ENCODE results near the gene GRIP1. TPM values are rescaled to one million over a fixed set of nuclear protein-coding genes. Genes with fewer than 3 reads are reported as not detected.
"Not testable (repeated sequence)": the region's sequence is repeated elsewhere in the genome, so short reads cannot be mapped to it uniquely, and the experiment has no call there.

Gene GRIP1
- total RNA-seq, 1 experiment from 2014 or later = 1.5 TPM

DNA sequence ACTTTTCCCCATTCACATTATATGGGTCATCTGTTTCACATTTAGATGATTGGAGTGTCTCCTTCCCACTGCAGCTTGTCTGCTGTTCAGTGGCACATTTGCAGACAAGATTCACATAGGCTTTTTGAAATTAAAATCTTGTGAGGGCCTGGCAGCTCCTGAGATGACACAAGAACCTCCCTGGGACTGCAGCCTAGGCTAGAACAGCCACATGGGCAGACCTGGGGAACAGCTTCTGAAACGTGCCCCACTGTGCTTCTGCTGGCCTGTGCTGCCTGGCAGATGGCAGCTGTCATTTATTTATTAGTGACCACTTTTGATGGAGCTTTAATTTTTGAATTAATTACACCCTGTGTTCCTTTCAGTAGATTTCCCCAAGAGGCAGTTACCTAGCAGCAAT lies 137.4 kb downstream of the GRIP1 start:
- no peak for DNase-seq (ENCODE audit: low read depth)

DNA sequence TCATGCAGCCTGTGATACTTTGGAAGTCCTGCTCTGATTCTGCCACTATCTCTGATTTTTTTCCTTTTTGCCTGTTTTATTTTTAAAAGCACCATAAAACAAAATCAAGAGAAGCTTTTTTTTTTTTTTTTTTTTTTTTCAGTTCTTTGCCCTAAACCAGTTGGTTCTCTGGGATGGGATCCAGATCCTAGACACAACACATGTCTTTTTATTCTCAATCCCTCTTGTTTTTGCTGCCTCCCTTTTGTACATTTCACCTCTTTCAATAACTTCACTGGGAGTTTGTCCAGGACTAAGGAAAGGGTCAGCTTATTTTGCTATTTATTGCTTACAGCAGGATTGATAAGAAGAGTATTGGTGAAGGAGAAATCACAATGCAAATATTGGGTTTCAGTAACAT lies 139.4 kb downstream of the GRIP1 start:
- no peak for DNase-seq (ENCODE audit: low read depth)

DNA sequence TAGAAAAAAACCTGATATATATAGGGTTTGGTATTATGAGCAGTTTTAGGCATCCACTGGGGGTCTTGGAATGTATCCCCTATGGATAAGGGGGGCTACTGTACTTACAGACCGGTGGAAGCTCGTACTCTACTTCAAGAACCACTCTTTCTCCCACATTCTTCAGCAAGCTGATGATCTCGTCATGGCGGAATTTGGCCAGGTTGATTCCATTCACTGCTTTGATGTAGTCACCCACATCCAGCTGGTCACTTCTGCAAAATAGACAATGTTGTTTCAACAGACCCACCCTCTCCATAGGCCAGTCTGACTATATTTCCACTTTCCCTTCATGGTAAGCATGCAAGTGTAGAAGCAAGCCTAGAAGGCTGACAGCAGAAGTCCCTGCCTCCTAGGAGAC lies 139.9 kb downstream of the GRIP1 start:
- peak; percentile 72 for DNase-seq (ENCODE audit: low read depth)

DNA sequence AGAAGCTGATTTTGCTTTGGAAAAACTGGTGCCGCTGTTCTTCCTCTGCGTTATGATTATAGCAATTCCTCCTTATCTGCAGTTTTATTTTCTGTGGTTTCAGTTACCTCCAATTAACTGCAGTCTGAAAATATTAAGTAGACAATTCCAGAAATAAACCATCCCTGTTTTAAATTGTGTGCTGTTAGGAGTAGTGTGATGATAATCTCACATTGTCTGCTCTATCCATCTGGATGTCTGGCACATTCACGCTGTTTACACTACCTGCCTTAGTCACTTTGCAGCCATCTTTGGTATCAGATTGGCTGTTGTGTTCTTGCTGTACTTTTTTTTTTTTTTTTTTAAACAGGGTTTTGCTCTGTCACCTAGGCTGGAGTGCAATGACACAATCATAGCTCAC lies 141.0 kb downstream of the GRIP1 start:
- DNase-seq (ENCODE audit: low read depth) = no peak

DNA sequence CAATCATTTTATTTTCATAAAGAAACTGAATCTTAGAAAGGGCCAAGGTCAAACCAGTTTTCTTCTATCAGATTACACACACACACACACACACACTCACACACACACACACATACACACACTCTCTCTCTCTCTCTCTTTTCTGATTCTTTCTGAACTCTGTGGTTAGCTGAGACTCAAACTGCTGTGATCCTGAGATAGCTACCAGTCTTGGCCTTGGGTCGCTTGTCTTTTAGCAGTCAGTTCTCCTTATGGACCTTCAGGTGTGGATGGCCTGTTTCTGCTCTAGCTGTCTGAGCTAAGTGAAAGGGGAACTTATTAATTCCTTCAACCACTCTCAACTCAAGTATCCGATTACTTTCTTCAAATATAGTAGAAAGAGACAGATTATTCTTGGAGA lies 145.1 kb downstream of the GRIP1 start:
- no peak for DNase-seq (ENCODE audit: low read depth)

DNA sequence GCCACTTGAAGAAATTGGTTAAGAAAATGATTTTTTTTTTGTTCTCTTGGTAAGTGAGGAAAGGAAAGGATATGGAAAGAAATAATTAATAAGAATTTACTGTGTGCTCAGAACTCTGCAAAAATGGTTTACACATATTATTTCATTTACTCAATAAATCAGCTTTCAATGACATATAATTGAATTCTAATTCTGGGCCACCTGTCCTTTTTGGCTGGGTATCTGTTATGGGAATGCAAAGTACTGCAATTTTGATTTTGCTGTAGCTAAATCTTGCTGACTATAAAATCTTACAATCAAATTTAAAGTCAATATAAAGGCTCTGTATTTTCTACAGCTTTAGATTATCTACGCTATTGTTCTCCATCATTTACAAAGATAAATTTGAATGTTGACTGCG lies 147.1 kb downstream of the GRIP1 start:
- DNase-seq (ENCODE audit: low read depth) = no peak

DNA sequence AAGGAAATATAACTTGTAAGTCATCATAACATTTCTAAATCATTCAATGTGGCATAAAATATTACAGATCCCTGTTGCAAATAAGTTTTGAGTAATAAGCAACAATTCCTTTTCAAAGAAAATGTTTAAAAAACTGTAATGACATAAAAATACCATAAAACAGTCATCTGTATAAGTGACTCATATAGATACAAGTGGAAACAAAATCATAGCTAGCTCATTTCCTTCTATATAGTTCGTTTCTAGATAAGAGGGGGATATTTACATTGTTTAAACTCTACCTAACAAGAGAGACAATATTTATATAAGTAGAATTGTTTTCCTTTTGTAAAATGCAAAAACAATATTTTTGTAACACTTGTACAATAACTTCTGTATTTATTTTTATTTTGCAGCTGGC lies 148.9 kb downstream of the GRIP1 start:
- no peak for DNase-seq (ENCODE audit: low read depth)

DNA sequence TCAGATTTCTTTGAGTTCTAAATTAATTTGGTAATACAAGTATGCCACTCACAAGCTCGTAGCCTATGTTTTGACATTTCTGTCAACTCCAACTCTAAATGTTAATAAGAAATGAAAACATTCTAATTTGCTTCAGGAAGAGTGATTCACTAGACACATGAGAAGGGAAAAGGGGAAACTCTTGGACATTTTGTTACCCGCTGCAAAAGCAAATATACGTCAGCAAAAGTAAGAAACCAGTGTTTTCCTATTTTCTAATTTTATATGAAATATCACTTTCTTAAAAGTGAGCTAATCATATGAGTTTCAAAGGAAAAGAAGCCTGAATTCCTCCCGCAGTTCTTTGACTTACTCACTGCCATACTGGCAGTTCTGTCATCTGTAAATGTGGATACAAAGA lies 162.3 kb downstream of the GRIP1 start:
- no peak for DNase-seq (ENCODE audit: low read depth)

DNA sequence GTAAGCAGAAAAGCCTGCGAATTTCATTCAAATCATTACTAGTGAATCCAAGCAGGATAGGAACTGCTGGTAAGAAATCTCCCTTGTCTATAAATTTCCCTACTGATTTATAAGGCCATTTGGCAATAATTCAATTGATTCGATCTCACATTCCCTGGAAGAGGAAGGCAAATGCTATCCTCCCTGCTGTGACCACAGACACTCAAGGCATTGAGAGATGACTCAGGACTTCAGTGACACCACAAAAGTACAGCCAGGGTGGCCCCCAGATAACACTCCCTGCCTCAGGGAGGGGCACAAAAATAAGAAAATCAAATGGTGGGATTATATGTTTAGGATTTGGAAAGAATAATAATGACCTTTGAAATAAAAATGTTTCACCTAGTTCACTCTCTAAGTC lies 162.7 kb downstream of the GRIP1 start:
- peak; percentile 32 for DNase-seq (ENCODE audit: low read depth)

DNA sequence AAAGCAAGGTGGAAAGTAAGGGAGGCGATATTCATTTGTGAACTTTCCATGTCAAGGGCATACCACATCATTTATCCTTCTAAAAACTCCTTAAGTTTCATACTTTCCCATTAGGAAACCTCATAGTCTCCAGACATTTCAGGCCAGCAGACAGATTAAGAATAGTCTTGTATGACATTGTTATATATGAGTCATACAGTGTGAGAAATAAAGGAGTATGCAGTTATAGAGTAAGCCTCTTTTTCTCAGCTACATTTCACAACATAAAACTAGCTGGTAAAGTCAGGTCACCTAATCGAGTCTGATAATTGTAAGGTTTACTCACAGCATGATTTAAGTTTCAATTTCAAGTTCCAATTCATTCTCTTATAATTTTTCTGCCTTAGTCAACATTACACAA lies 164.3 kb downstream of the GRIP1 start:
- DNase-seq (ENCODE audit: low read depth) = peak; percentile 72

DNA sequence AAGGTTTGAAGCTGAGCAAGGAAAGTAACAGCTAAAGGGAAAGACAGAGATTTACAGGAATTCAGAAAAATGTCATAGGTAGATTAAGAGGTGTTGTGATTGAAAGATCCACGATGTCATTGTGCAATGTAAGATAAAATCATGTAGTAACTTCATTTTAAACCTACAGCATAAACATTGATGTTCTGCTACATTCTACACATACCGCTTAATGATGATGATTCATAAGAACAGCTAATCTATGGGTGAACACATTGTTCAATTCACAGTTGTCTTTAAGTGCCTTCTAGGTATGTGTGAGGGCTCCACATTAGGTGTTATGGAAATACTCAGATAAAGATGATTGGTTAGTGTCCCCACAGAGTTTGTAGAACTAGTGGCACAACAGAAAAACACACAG lies 170.9 kb downstream of the GRIP1 start:
- no peak for DNase-seq (ENCODE audit: low read depth)

DNA sequence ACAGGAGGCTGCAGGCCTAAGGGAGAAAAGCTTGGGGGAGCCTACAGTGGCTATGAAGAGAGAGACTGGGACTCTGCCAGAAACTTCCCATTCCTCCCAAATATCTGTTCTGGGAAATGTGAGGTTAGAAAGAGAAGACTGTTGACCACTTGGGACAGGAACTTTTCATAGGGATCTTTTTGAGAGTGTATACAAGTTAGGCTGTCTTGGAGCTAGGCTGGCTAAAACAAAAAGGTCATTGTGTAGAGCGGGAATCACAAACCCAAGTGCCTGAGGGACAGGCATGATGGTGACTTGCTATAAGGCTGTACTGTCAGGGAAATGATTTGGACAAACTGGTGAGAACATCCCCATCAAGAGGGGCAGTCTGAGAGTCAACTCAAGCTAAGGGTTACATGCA lies 175.1 kb downstream of the GRIP1 start:
- no peak for DNase-seq (ENCODE audit: low read depth)

DNA sequence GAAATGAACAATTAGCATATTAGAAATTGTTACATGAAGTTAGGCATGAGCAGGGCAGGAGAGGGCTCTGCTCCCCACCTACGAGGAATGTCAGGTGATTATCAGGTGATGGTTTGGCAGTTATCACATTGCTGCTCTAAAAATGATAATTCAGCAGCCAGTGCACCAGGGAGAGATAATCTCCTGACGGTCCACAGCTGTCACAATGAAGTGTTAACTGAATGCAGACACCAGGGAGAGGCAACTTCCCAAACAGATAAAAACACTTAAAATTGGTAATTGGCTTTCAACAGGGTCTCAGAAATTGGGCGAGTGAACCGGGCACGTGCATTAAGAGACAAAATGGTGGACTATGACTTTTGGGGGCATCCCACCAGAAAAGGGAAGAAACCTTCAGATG lies 176.0 kb downstream of the GRIP1 start:
- DNase-seq (ENCODE audit: low read depth) = no peak

DNA sequence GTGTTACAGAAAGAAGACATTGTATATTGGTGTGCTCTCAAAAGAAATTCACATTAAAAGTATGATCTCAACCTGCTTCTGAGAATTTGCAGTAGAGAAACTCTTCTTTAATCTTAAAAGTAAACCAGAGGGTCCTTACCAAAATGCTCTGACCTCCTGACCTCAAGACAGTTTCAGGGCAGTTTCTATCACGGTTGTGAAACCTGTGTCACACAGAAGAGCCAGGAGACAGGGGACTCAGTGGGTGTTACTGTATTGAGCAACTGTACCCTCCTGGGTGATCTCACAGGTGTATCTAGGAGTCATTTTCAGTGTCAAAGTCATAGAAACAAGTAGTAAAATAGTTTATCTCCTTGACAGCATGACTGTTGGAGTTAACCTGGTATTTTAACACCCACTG lies 178.0 kb downstream of the GRIP1 start:
- DNase-seq (ENCODE audit: low read depth) = no peak

DNA sequence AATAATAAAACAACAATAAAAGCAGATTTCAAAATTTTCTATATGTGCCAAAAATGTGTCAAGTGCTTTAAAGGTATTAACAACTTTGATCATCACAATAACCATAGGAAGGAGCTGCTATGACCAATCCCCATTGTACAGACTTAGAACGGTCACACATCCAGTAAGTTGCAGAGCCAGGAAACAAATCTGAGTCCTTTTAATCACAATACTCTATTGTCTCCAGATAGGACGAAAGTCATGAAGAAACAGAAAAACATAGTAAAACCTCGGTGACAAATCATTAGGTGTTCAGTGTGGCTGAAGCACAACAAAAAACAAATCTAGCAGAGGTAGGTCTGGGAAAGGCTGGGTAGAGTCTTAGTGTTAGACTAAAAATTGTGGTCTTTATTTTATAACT lies 178.8 kb downstream of the GRIP1 start:
- peak; percentile 53 for DNase-seq (ENCODE audit: low read depth)

DNA sequence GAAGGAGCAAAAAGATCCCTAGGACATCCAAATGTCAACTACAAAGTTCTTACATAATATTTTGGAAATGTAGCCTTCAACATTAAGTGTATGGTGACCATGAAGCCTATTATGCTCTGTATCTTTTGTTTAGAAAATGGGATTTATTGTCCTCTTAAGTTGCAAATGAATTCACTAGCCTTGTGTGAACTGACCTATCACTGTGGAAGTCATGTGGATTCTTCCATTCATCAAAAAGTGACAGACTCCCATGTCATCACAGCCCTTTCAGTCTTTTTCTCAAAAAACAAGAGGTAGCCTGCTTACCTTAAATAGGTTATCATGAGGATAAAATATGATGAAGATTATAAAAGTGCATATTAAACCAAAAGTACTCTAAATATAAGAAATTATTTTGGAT lies 179.9 kb downstream of the GRIP1 start:
- no peak for DNase-seq (ENCODE audit: low read depth)

DNA sequence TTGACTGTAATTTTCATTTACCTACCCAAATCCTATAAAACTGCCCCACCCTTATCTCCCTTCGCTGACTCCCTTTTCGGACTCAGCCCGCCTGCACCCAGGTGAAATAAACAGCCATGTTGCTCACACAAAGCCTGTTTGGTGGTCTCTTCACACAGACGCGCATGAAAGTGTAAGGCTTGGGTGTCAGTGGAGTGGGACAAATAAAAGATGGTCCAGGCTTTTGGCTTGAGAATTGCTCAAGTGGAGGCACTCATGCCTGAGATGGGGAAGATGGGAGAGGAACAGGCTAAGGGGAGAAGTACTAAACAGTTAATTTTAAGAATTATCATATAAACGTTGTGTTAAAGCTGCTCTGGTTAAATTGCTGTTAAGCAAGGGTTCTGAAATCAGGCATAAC lies 180.8 kb downstream of the GRIP1 start:
- not testable (repeated sequence) for DNase-seq (ENCODE audit: low read depth)

DNA sequence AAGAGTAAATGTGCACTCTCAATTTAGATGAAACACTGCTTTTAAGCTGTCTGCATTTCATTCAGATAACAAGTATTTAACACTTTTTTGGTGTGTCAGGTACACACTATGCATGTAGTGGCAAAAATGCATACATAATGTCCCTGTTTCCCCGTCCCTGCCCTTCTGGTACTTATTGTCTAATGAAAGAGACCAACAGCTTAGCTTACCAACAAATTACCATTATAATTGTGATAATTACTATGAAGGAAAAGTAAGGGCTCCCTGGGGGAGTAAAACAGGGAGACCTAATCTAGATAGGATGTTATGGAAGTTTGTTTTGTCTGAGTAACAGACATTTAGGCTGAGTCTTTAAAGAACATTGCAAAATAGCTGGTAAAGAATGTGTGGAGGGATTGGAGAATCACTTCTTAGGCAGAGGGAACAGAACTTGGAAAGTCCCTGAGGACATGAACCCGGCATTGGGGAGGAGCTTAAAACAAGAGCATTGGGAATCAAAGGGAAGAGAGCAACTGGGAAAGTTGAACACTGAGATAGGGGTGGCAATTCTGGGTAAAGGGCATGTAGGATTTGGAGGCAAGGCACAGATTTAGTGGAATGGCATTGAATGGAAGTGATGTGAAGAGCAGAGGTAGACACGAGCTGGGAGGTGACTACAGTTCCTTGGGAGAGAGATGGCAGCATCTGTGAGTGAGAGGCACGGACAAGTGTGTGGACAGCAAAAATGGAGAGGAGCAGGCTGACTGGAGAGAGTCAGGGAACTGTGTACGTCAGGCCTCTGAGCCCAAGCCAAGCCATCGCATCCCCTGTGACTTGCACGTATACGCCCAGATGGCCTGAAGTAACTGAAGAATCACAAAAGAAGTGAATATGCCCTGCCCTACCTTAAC lies 181.6 kb downstream of the GRIP1 start:
- no peak for DNase-seq (ENCODE audit: low read depth)

DNA sequence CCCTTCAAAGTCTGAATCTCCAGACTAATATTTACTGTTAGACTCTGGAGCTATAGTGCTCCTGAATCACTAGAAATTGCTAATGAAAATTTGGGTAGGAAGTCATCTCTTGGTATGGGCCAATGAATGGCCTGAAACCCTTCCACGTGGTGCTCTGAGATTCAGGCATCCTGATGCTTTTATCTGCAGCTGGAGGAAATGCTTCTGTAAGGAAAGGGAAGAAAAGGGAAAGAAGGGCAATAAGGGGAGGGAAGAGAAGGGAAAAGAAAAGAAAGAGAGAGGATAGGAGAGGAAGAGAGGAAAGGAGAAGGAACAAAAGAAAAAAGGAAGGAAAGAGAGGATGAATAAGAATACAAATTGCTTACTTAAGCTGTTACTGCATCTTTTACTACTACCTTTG lies 182.3 kb downstream of the GRIP1 start:
- no peak for DNase-seq (ENCODE audit: low read depth)

DNA sequence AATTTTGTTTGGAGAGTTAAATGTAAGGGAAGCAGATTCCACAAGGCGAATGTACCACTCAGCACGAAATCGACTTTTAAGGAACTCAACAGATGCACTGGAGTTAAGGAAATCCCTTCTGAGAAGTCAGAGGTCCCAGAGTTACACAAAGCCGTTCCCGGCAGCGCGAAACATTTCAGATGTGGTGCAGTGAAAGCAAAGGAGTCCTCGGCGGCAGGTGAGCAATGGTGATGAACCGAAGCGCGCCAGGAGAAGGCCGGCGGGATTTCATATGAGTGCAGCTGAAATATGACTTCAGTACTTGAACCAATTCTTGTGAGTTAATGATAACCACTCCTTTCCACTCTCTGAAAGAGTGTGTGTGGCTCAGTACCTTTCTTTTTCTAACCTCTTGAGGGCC lies 183.2 kb downstream of the GRIP1 start:
- DNase-seq (ENCODE audit: low read depth) = no peak

DNA sequence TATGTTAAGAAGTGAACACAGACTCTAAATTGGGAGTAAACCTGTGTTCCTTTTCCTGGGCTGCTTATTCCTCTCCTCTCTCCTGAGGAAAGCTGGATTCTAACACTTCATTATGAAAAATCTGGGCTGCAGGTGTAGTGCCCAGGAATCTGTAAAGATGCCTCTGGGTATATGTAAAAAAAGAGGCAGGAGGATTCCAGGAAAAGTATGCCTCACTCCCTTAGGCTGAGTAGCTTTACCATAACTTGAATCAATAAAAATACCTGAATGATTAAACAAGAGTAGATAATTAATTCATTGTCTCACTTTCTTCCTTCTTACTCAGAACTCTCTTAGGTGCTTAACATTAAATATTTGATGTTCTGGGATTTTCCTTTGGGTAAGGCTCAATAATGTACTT lies 185.1 kb downstream of the GRIP1 start:
- no peak for DNase-seq (ENCODE audit: low read depth)

DNA sequence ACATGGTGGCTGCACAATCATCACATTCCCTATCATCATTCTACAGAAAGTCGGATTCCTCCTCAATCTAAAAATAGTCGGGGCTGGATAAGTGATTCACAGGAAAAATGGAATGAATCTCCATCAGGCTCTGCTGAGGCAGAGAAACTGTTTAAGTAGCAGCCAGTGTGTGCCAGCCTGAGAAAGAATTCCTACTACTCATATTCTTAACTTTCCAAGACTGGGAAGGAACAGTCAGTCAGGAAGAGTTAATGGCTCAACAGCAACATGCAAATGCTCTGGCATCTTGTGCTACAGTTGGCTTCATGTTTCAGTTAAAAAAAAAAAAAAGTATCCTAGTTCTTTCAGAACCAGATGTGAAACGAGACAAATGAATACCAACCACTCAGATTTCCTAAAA lies 187.0 kb downstream of the GRIP1 start:
- DNase-seq (ENCODE audit: low read depth) = peak; percentile 10

DNA sequence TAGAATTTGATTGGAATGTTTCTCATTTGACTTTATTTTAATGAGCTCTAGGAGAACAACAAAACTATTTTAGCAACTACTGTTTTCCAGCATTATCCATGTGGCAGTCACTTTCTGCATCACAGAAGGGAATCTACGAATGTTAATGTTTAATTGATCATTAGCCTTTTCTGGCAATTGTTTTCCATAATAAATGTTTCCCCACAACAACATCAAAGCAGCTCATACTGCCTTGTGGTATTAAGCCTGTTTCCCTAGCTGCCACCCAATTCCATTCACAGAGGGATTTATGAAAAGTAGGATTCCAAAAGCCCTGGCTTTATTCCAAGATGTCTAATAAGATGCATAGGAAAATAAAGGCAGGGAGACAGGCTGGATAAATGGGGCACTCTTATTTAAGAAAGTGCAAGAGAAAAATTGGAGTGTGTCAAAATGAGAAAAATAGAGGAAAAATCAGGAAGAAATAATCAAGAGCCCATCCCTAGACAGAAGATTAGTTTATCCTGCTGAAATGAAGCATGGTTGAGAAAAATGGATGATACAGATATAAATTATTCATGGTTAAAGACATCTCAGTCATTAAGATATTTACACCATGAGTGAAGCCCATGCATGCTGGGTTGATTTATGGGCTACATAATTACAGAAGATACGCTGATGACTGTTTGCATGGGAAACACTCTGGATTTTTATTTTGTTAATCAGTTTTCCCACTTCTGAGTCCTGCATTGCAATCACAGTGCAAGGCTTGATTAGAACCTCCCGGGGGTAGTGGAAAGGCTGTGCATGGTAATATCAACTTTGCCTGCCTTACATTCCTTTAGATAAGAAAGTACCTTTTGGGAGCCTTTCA lies 196.3 kb downstream of the GRIP1 start:
- DNase-seq (ENCODE audit: low read depth) = no peak
